Adipocyte (in vitro differentiated cells): ENCODE measurements around the gene MRRF.

Experiments used
- DNase-seq: peaks from one replicate; pipeline ENCODE4 v3.0.0-alpha.2; 2015; ENCODE audit warnings: low read depth
- H3K27me3 ChIP-seq: replicated peaks from 2 replicates; pipeline ENCODE4 v1.7.0; 2013; ENCODE audit warnings: mild to moderate bottlenecking, low read length, moderate library complexity; ENCODE audit not compliant: control insufficient read depth, insufficient read depth
- H3K36me3 ChIP-seq: 2 replicates; pipeline ENCODE4 v1.7.0; 2013; ENCODE audit warnings: low read length, mild to moderate bottlenecking, moderate library complexity; ENCODE audit not compliant: control insufficient read depth, insufficient read depth, severe bottlenecking
- H3K4me1 ChIP-seq: 2 replicates; pipeline ENCODE4 v1.7.0; 2013; ENCODE audit warnings: mild to moderate bottlenecking, low read length, moderate library complexity; ENCODE audit not compliant: control insufficient read depth, insufficient read depth
- H3K4me3 ChIP-seq: 2 replicates; pipeline ENCODE4 v1.7.0; 2013; ENCODE audit warnings: mild to moderate bottlenecking, low read length, moderate library complexity
- H3K9ac ChIP-seq: 2 replicates; pipeline ENCODE4 v1.7.0; 2013; ENCODE audit warnings: mild to moderate bottlenecking, low read length, moderate library complexity
- H3K9me3 ChIP-seq: 2 replicates; pipeline ENCODE4 v1.7.0; 2013; ENCODE audit warnings: mild to moderate bottlenecking, low read length, moderate library complexity; ENCODE audit not compliant: control insufficient read depth

Gene MRRF

GRCh38 chr9:122364117-122364782 lies 99.6 kb downstream of the MRRF start:
- peaks cover 18% of the 10 kb centered on the region for H3K4me1 ChIP-seq

DNA sequence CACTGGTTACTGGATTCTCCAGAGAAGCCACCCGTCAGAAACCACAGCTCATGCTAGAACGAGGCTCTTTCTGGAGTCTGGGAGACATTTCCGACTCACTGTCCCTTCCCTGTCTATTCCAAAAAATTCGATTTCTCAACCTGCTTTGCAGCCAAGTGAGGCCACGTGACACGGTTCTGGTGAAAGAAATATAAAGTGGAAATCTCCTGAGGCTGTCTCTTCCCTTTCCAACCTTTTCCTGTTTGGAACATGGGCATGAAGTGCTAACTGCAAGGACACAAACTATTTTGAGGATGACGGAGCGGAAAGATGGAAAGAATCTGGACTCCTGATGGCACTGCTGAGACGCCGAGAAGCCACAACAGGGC lies 100.1 kb downstream of the MRRF start:
- Histone ChIP-seq H3K36me3 (no peaks in the 10 kb centered on the region), H3K4me3 (no peak overlapping the region), H3K4me1 (peaks cover 18% of the 10 kb centered on the region), H3K9ac (peak overlapping the region; percentile 44), H3K9me3 (no peaks in the 10 kb centered on the region), H3K27me3 (no peaks in the 10 kb centered on the region)
- DNase-seq: no peak

More at GRCh38 chr9:122364117-122364782, 99.6 kb downstream of the MRRF start:
- Histone ChIP-seq H3K27me3 (no peaks in the 10 kb centered on the region), H3K9ac (peak overlapping the region; percentile 31), H3K9me3 (no peaks in the 10 kb centered on the region), H3K36me3 (no peaks in the 10 kb centered on the region), H3K4me3 (no peak overlapping the region)
- no peak for DNase-seq

DNA sequence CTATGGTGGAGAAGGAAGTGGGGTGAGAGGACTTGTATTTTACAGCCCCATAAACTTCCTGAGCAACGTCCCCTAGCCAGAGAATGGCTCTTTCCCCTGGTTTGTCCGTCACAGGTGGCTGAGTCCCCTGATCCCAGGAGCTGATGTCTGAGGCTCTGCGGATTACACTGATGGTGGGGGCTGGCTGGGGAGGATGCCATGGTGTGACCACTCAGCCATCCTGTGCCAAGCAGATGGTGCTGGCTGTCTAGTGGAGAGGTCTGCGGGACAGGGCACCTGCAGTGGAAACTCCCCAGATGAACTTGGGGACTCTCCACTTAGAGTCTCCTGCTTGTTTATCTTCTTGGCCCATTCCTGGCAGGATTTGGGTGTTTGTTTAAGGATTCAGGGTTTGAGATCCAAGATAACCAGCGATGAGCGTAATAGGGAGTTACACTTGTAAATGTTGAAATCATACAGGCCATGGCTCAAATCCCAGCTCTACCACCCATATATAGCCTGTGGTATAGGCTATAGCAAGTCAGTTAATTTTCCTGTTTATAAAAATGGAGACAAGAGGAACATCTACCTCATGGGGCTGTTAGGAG lies 101.5 kb downstream of the MRRF start:
- Histone ChIP-seq H3K9ac (no peak overlapping the region), H3K9me3 (no peaks in the 10 kb centered on the region), H3K4me1 (peaks cover 17% of the 10 kb centered on the region), H3K36me3 (no peaks in the 10 kb centered on the region), H3K27me3 (no peaks in the 10 kb centered on the region), H3K4me3 (no peak overlapping the region)
- peak; percentile 25 for DNase-seq

DNA sequence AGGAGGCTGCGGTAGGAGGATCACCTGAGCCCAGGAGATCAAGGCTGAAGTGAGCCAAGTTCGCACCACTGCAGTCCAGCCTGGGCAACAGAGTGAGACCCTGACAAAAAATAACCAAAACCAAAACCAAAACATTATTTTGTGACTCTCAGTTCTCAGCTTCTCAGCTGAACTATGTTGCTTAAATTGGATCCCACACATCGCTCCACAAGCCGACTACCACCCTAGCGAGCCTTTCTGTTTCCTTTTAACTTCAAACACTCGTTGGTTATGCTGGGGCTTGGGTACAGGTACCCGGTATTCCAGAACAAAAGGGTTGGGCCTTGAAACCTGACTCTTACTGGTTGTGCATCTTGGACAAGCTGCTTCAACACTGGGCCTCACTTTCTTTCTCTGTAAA lies 102.4 kb downstream of the MRRF start:
- H3K27me3 ChIP-seq: no peaks in the 10 kb centered on the region
- H3K4me3 ChIP-seq: no peak overlapping the region
- DNase-seq: no peak
- no peaks in the 10 kb centered on the region for H3K36me3 ChIP-seq
- H3K4me1 ChIP-seq: peaks cover 26% of the 10 kb centered on the region
- no peak overlapping the region for H3K9ac ChIP-seq
- H3K9me3 ChIP-seq: no peaks in the 10 kb centered on the region

DNA sequence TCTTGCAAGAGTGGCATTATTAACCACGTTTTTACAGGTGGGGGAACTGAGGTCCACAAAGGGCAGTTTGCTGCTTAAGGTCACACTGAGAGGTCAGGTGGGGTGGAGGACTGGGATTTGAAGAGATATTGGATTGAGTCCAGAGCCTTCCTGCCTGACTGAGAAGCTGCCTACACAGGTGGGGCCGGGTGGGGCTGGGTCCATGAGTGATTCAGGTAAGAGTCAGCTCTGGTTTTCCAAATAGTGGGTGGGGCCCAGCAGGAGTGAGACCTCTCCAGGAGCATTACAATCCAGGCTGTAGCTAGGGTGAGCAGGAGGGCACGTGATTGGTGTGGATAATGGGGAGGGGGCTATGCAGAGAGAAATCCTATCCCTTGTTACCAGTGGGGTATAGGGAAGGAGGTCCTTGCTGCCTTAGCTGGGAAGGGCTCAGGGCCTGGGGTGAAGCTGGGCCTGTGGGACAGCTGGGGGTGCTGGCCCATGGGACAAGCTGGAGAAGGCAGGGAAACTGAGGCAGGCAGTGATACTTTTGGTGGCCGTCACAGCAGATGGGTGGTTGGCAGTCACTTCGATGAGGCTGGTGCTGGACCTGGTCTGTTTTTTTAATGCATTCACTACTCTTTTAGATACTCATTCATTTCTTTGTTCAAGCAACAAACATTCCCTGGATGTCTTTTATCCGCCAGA lies 103.2 kb downstream of the MRRF start:
- no peaks in the 10 kb centered on the region for H3K36me3 ChIP-seq
- no peaks in the 10 kb centered on the region for H3K27me3 ChIP-seq
- no peak overlapping the region for H3K9ac ChIP-seq
- H3K4me3 ChIP-seq: no peak overlapping the region
- peaks cover 34% of the 10 kb centered on the region for H3K4me1 ChIP-seq
- no peak for DNase-seq
- H3K9me3 ChIP-seq: no peaks in the 10 kb centered on the region

DNA sequence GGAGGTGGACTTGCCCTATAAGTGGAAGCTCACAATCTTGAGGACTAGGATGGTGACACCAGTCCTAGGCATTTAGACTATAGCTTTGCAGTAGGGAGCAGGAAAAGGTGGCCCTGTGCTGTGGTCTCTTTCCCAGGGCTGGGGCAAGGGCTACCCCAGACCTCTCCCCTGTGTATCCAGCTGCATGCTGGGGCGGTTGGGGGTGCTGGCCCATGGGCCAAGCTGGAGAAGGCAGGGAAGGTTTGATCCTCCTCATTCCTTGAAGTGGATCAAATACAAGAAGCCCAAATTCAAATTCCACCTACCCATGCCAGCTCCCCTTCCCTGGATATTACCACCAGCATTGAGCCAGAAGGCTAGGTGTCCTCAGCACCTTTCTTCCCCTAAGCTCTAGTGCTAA lies 104.0 kb downstream of the MRRF start:
- H3K9me3 ChIP-seq: no peaks in the 10 kb centered on the region
- no peaks in the 10 kb centered on the region for H3K36me3 ChIP-seq
- DNase-seq: no peak
- H3K4me3 ChIP-seq: no peak overlapping the region
- no peaks in the 10 kb centered on the region for H3K27me3 ChIP-seq
- H3K4me1 ChIP-seq: peaks cover 41% of the 10 kb centered on the region
- no peak overlapping the region for H3K9ac ChIP-seq

- H3K4me1 ChIP-seq: peaks cover 45% of the 10 kb centered on the region
- no peak for DNase-seq
- H3K9me3 ChIP-seq: no peaks in the 10 kb centered on the region
- no peaks in the 10 kb centered on the region for H3K27me3 ChIP-seq
- no peaks in the 10 kb centered on the region for H3K36me3 ChIP-seq
- H3K9ac ChIP-seq: peak overlapping the region; percentile 91
- H3K4me3 ChIP-seq: peak overlapping the region; percentile 85
These were observed 105.6 kb downstream of the MRRF start for GRCh38 chr9:122370303-122370702.

GRCh38 chr9:122370869-122371755 lies 106.4 kb downstream of the MRRF start, which contains the start of gene PTGS1:
PTGS1 (plus strand) TSS chr9:122371024; CDS start chr9:122371085, 61 bp downstream.
- peaks cover 53% of the 10 kb centered on the region for H3K4me1 ChIP-seq
- H3K9me3 ChIP-seq: no peaks in the 10 kb centered on the region
- H3K9ac ChIP-seq: peak within 1 kb of the TSS; percentile 91
- DNase-seq: peak; percentile 77
- H3K27me3 ChIP-seq: no peaks in the 10 kb centered on the region
- H3K36me3 ChIP-seq: no peaks in the 10 kb centered on the region
- H3K4me3 ChIP-seq: peak within 1 kb of the TSS; percentile 85

DNA sequence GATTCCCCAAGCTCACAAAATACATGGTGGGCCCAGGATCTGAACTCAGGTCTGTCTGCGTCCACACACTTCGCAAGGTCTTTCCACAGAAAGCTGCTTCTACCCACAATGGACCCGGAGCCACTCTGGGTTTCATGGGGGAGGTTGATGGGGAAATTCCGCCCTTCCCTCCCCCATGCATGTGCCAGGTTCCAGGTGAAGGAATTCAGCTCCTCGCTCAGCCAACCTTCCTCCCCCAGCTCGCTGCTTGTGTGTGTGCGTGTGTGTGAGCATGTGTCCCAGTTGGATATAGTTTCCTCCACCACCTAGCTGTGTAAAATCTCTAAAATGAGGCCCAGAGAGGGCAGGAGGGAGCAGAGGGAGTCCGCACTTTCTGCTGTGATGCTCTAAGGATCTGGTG lies 107.2 kb downstream of the MRRF start:
- Histone ChIP-seq H3K9ac (peak overlapping the region; percentile 91), H3K4me3 (peak overlapping the region; percentile 85), H3K36me3 (no peaks in the 10 kb centered on the region), H3K9me3 (no peaks in the 10 kb centered on the region), H3K27me3 (no peaks in the 10 kb centered on the region), H3K4me1 (peaks cover 61% of the 10 kb centered on the region)
- DNase-seq: no peak

DNA sequence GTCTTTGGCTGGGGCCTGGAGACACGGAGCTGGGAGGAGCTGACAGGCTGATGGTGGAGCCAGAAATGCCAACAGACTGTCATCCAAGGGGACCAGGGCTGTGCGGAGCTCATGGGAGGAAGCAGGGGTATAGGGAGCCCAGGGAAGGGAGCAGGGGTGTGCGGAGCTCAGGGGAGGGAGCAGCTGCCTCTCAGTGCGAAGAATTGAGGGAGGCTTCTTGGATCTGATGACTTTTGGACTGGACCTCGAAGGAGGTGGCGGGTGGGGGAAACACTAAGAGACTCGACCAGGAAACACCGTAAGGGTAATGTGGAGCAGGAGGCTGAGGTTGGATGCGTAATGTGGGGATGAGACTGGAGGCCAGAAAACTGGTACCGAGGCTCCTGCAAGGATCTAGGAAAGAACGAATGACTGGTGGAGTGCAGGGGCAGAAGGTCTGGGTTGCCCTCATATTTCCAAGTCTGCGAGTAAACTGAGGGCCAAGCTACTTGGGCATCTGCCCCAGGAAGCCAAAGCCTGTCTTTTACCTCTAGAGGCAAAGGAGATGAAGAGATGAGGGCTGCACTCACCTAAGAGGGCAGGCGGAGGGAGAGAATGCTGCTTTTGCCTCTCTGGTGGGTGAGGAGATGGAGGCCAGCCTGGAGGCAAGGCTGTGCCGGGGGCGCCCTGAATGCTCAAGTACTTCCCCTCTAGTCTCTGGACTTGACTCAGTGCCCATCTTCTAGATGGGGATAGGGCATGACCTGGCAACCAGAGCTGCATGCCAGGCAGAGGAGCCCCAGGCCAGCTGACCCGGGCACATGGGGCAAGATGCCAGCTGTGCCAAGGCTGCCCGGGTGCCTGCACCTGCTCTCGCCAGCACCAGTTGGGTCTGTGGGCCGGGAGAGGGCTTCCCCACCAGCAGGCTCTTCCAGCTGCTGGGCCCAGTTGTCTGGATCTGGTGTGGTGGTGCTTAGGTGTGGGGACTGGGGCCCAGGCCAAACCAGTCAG lies 108.5 kb downstream of the MRRF start:
- no peak for DNase-seq
- H3K9me3 ChIP-seq: no peaks in the 10 kb centered on the region
- H3K4me3 ChIP-seq: peak overlapping the region; percentile 85
- no peaks in the 10 kb centered on the region for H3K27me3 ChIP-seq
- peaks cover 64% of the 10 kb centered on the region for H3K4me1 ChIP-seq
- H3K36me3 ChIP-seq: peaks cover 6% of the 10 kb centered on the region
- peak overlapping the region; percentile 91 for H3K9ac ChIP-seq
